ENCODE measurements around the gene ATP7B.

Gene ATP7B

GRCh38 chr13:51950722-51951121 is 60.5 kb downstream of the ATP7B start:
- no peak for DNase-seq (ENCODE audit: low read depth in 2 of 2, low spot score in 1 of 2)

GRCh38 chr13:51946163-51946669 is 65.0 kb downstream of the ATP7B start:
- DNase-seq (ENCODE audit: low read depth in 2 of 2, low spot score in 1 of 2): no peak

DNA sequence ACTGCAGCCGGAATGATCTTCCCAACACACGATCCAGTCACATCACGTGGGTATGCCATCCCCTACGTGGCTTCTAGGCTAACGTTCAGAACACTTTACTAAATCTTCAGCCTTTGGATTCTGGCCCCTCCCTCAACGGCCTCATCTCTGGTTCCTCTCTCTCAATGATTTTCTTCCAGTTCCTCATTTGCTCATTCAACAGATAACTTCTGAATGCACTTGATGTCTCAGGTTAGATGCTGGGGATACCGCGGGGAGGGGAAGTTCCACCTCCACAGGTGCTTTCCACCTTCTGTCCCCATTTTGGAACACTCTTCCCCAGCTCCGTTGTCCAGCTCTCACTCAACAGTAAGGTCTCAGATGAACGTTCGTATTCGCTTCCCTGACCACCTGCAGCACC is 66.1 kb downstream of the ATP7B start:
- no peak for DNase-seq (ENCODE audit: low read depth in 2 of 2, low spot score in 1 of 2)

- no peak for DNase-seq (ENCODE audit: low read depth in 2 of 2, low spot score in 1 of 2)
Observed at GRCh38 chr13:51944428-51944827, 66.8 kb downstream of the ATP7B start.

GRCh38 chr13:51943721-51944120 is 67.5 kb downstream of the ATP7B start:
- no peak for DNase-seq (ENCODE audit: low read depth in 2 of 2, low spot score in 1 of 2)

DNA sequence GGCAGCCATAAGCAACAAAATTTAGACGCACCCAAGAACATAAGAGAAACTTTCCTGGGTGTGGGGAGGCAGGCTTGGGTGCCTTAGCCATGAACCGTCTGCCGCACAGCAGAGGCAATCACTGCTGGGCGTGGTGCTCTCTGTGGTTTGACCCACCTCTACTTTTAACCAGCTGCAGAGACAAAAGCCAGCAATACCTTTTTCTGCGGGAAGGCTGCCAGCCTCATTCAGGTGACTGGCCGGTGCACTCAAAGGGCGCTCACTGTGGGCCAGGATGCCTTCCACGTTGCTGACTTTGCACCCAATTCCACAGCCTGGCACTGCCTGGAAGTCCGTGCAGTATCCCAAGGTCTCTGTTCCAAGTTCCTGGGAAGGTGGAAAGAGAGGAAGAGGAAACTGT is 69.1 kb downstream of the ATP7B start:
- no peak for DNase-seq (ENCODE audit: low read depth in 2 of 2, low spot score in 1 of 2)

GRCh38 chr13:51938454-51938853 is 72.8 kb downstream of the ATP7B start:
- DNase-seq (ENCODE audit: low read depth in 2 of 2, low spot score in 1 of 2): no peak

GRCh38 chr13:51937320-51938290 is 73.6 kb downstream of the ATP7B start:
- DNase-seq (ENCODE audit: low read depth in 2 of 2, low spot score in 1 of 2): no peak

GRCh38 chr13:51935326-51936171 is 75.7 kb downstream of the ATP7B start:
- no peak for DNase-seq (ENCODE audit: low read depth in 2 of 2, low spot score in 1 of 2)

DNA sequence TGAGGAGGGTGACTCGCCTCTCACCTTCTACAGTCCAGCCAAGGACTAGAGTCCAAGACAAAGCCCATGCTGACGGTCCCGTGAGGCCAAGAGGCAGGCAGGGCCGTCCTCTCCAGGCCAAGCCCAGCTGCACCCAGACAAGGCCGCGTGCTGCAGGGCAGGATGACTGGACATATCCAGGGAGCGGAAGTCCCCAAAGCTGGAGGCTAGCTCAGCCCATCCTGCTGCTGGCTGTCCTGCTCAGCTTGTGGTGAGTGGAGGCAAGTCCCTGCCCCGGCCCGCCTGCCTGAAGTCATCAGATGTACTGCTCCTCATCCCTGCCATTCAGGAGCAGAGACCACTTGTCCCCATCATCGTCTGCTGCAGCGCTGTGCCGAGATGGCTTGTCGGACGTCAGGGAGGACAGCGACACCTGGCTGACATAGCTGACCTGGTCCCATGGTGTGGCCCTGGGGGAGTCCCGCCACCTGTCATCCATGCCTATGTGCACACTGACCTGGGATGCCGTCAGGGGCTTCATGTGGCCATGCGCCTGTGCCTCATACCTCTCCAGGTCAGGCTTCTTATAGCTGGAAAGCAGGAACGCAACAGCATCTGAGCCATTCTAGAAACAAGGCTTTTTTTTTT is 76.7 kb downstream of the ATP7B start:
- no peak for DNase-seq (ENCODE audit: low read depth in 2 of 2, low spot score in 1 of 2)

DNA sequence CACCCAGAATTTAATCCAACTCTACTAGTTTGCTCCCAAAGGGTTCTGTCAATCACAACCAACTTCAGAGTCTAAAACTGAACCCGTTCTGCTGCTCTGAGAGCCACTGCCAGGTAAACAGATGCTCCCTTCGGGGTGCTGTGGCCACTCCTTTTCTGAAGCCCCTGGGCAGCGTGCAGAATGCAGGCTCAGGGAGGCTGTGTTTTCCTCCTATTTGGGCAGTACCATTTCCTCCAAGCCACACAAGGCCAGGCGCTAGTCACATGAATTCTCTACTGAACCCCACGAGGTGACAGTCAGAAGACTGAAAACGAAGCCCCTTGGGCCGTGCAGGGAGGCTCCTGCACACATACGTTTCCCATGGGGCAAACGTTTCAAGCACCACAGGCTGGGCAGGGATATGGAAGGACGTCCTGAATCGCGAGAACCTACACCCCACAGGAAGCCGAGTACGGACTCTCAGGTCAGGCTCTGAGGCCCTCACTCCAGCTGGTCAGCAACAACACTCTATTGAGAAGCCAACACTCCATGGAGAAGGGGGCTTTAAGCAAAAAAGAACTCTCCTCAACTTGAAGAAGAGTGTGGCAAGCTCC is 77.7 kb downstream of the ATP7B start:
- no peak for DNase-seq (ENCODE audit: low read depth in 2 of 2, low spot score in 1 of 2)

- no peak for DNase-seq (ENCODE audit: low read depth in 2 of 2, low spot score in 1 of 2)
Observed at GRCh38 chr13:51932231-51932630, 79.0 kb downstream of the ATP7B start.

DNA sequence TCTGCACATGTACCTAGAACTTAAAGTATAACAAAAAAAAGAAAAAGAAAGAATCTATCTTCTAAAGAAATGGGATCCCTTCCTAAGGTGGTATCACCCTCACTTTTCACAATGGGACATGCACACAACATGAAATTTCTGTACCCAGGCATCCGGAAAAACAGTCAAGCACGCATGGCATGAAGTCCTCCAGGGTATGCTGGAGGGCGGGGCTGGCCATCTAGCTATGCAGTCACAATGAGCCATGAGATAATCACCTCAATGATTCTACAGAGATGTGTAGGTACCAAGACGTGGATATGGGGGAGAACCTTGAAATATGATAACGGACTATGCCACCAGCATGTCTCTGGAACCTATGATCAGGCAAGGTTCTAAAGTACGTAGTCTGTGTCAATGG is 79.6 kb downstream of the ATP7B start:
- DNase-seq (ENCODE audit: low read depth in 2 of 2, low spot score in 1 of 2): no peak

- no peak for DNase-seq (ENCODE audit: low read depth in 2 of 2, low spot score in 1 of 2)
Observed at GRCh38 chr13:51929699-51930098, 81.6 kb downstream of the ATP7B start.

DNA sequence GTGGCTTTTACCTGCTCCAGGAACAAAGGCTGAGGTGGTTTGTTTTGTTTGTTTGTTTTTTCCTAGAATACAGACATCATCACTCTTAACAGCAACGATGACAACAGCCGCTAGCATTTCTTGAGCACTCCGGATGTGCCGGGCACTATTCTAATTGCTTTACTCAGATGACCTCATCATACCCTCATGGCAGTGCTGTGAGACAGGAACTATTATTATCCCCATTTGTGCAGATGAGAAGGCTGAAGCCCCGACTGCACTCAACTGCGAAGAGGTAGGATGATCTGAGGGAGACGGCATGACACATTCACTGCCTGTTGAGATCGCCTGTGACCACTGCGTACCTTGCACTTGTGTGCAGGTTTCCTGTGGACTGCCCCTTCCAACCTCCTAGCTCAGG is 83.0 kb downstream of the ATP7B start:
- no peak for DNase-seq (ENCODE audit: low read depth in 2 of 2, low spot score in 1 of 2)

GRCh38 chr13:51927129-51927528 is 84.1 kb downstream of the ATP7B start:
- DNase-seq (ENCODE audit: low read depth in 2 of 2, low spot score in 1 of 2): no peak

GRCh38 chr13:51926528-51926885 is 84.7 kb downstream of the ATP7B start:
- DNase-seq (ENCODE audit: low read depth in 2 of 2, low spot score in 1 of 2): no peak

DNA sequence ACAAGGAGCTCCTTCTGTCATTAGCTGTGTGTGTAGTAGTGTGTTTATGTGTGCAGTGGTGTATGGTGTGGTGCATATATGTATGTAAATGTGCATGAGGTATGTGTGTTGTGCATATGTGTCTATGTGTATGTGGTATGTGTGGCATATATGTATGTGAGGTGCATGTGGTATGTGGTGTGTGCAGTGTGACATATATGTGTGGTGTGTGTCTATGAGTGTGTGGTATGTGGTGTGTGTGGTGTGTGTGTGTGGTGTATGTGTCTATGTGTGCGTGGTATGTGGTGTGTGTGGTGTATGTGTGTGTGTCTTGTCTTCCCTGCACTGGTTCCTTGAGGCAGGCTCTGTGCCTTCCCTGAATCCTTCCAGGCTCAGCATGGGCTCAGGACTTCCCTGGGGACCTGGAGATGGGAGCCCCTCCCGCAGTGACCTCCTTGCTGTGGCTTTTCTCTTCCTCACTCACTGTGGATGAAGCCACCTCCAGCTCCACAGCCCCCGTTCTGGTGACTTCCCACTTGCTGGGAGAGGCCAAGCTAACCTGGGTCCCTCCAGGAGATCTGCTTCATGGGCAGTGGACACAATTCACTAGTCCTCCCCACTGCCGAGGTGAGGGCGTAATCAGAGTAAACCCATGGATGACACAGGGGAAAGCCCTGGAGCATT is 85.3 kb downstream of the ATP7B start:
- DNase-seq (ENCODE audit: low read depth in 2 of 2, low spot score in 1 of 2): no peak

DNA sequence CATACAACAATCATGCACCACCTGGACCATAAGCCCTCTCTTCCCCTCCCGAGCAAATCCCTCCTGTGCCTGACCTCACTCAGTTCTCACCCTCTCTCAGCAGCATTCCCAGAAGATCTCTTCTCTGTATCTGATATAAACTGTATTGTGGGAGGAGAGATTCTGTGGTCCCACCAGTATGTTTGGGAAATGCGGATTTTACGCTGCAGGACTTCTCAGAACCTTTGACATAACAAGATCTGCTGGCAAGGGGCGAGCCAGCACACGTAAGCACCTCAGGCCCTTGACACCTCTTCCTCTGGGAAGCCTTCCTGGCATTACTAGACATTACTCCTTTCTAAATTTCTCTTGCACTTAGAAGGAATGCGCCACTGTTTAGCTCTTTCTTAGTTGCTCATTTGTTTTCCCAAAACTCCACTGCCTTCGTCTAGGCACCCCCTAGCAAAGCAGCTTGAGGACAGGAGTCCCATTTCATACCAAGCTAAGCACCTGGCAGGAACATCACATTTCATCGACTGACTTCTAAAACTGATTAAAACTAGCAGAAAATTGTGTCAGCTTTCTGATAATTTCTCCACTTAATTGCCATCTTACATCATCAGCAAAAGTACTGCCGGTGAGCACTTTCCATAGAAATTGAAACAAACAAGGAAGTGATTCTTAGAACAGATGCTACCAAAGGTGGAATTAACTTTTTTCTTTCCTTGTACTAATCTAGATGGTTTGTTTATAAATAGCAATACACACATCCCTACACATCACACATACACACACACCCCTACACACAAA is 86.3 kb downstream of the ATP7B start:
- DNase-seq (ENCODE audit: low read depth in 2 of 2, low spot score in 1 of 2): no peak

Data from stimulated activated CD8-positive, alpha-beta memory T cell treated with anti-CD3 and anti-CD28 coated beads, Interleukin-4, amount 100 ng/mL, for 4 hours (primary cell).